Stimulated activated CD4-positive, alpha-beta T cell treated with anti-CD3 and anti-CD28 coated beads, Interleukin-12 subunit alpha, Interleukin-12 subunit beta, amount 100 ng/mL, for 48 hours (primary cell): ENCODE data around the gene NOL8.

Experiments used
- DNase-seq, 3 donors: peaks; one replicate each; pipeline ENCODE4 v3.0.0-alpha.2; 2020; ENCODE audit warnings: low read depth in 2 of 3, low spot score in 1 of 3

The NOL8 gene

DNA sequence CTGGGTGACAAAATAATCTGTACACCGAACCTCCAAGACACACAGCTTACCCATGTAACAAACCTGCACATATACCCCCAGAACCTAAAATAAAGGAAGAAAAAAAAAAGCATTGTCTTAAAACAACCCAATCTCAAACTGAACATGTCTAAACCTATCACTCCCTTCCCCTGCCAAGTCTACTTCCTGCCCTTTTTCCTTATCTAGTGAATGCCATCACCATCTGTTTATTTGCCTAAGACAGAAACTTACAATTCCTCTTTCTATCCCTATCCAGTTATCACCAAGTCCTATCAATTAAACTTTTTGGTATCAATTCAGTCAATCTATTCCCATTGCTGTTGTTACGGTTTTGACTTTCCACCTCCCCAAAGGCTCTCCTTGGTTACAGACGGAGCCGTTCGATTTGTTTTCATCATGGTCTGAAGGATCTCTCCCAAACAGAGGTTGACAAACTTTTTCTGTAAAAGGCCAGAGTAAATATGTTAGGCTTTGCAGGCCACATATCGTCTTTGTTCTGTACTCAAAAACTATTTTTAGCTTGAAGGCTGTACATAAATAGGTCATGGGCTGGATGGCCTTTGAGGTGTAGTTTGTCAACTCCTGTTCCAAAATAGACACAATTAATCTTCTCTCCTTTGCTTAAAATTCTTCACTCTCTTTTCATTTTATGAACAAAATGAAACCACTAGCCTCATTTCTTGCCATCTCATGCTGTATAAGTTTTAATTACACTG, 12.1 kb downstream of the NOL8 start:
- DNase-seq, result no peak

GRCh38 chr9:92310562-92310961, 14.6 kb downstream of the NOL8 start:
- DNase-seq, result no peak

DNA sequence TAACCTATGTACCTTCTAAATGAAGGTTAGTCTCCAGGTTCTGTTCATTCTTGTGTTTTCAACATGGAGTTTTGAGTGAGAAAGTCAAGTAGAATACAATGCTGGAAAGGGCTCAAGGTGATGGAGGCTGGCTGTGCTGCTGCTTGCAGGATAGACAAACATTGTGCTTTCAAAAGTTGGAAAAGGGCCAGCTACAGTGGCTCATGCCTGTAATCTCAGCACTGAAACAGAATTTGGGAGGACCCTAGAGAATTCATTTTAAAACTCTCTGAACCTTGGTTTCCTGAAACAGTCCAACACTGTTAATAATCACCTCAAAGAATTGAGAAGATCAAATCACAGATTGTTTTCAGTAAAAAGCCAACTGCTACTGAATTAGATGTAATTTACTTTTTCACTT, 16.3 kb downstream of the NOL8 start:
- DNase-seq, result no peak

- DNase-seq, result no peak
Measured at GRCh38 chr9:92300936-92301335, 24.2 kb downstream of the NOL8 start.

DNA sequence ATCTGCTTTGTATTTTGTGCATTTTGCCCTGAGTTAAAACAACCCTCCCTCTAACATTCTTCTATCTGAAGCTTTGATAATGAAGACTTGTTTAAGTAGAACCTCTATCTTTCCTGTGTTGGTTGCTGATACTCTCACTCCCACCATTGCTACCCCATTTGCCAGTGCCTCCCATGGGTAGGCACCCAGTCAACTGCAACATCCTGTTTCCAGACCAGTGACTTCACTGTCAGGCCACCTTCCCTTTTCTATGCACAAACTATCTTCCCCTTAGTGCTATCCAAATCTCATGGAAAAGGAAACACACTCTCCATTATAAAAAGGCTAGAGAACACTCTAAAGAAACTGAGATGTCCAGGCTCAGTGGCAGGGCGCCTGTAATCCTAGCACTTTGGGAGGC, 26.0 kb downstream of the NOL8 start:
- DNase-seq, result no peak

DNA sequence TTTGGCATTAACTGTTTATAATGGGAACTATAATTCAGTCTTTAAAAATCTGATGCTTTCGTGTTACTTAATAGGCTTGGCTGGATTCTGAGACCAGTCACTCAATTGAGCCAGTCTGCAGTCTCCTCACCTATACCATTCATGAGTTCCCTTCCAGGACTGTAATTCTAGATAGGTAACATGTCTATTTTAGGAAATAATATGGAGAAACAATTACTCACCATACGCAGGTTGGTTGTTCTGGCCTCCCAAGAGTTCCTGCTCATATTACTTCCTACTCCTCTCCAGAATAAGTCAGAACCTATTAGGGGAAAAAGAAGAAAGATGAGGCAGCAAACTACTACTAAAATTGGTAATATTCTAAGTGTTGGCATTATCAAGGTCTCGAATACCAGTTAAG, 27.1 kb downstream of the NOL8 start:
- DNase-seq, result no peak

DNA sequence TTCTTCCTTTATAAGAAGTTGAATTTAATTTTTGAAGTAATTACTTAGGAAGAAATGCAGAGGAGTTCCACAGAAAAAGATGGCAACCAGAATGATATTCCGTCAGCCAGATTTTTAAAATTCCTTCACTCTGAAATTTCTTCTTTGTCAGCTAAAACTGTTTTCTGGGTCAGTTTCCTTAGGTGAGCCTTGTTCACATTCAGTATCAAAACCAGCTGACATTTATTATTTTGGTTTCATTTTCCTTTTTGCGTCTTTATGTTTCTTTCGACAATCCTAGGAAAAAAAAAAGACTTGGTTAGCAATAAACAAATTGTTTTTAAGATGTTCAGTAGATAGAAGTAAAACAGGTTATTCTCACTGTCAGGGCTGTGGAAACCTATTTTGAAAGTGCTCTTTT, 27.5 kb downstream of the NOL8 start:
- DNase-seq, result no peak

DNA sequence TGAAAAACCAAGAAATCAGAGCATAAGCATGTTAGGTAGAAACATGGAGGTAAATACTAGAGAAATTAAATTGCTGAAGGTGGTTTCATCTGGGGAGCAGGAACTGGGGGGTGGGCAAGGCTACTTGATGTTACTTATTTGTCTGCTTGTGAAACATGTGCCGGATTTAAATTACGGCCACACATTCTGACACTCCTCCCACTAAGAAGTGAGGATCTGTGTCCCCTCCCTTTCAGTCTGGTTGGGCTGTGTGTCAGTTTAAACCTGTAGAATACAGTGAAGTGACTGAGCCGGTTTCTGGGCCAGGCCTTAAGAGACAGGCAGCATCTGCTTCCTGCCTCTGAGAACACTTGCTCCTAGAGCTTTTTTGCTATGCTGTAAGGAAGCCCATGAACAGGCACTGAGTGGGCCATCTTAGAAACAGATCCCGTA, 29.3 kb downstream of the NOL8 start:
- no peak for DNase-seq

- DNase-seq, result no peak
Measured at GRCh38 chr9:92295240-92295790, 29.8 kb downstream of the NOL8 start.

DNA sequence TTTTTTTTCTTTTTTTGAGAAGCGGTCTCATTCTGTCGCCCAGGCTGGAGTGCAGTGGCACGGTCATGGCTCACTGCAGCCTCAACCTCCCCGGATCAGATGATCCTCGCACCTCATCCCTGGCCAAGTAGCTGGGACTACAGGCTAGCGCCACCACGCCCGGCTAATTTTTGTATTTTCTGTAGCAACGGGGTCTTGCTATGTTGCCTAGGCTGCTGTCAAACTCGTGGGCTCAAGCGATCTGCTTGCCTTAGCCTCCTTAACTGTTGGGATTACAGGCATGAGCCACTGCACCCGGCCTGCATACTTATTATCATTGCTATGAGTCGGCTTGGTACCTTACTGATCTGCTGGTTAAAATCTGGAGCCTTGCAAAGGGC, 30.9 kb downstream of the NOL8 start:
- DNase-seq, result no peak

GRCh38 chr9:92293452-92294296, 31.5 kb downstream of the NOL8 start, which contains the start of gene IARS1:
IARS1 (minus strand) TSS chr9:92293697; CDS start chr9:92289419, 4,278 bp downstream.
- peak; percentile 99 to 100 (median 99) for DNase-seq

DNA sequence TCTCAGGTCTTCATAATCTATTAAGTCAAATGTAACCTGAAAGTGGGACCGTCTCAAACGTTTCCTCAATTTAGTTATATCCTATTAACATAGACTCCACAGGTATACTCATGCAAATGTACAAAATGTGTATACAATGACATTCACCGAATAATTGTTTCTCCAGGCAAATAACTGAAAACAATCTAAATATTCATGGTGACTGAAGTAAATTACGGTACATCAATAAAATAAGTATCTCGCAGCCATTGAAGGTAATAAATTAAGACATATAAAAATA, 32.1 kb downstream of the NOL8 start:
- no peak for DNase-seq

DNA sequence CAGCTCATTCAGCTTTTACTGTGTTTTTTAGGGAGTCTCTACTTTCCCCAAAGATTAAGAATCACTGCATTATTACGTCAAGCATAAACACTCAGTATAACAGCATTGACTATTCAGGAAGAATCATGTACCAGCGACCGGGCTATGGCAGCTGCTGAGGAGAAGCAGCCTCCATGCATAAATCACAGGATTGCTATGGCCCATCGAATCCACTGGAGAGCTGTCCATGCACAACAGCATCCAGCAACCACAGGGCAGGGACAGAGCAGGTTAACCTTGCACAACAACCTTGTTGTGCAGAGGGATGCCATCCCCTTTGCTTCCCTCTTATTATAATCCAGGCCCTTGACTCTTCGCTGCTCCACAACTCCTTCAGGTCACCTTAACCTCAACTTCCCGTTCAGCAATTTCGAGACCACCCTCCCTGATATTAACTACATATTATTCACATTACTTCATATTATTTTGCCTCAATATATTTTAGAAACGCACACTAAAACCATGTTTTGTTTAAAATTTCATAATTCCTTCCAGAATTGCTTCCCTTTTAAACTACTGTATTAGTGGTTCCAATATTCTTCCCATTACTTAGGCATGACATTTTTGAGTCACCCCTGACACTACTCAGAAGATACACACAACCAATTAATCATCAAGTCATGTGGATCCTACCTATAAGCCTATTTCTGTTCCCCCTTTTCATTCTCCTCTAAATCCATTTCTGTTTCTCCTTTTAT, 32.6 kb downstream of the NOL8 start:
- no peak for DNase-seq

DNA sequence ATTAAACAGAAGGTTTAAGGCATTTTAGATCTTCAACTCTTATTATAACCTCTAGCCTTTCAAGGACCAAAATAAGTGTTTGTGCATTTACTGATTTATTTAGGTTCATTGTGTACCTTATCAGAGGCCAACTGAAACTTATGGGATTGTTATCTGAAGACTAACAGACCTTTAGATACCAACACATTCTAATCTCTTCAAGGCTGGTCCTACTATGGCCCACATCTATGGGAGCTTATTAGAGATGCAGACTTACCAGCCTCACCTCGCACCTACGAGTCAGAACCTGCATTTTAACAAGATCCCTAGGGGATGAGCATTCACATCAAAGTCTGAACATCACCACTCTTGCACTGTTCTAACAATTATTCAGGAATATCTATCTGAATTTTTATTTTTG, 33.6 kb downstream of the NOL8 start:
- no peak for DNase-seq

DNA sequence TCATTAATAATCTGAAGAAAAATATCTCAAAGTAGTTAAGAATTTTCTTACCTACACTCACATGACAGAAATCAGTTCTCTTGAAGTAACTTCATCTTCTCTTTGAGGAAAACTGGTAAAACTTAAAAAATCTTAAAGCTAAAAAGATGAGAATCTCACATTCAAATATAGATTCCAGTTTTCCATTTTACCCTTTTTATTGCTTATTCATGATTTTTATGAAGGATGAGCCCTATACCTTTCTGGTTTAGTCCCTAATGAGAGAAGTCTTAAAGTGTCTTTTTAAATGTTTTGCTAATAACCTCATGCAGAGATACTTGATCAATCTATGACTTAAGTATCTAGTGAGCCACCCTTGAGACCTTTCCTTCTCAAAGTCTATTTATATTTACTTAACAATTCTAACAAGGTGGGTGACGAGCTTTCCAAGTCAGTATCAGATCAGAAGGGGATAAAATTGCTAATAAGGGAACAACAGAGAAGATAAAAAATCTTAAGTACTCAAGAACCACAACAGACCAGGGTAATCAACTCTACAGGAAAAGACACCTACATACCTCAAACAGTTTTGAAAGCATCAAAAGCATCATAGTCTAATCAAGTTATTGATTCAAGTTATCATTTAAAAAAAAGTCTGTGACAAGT, 34.2 kb downstream of the NOL8 start:
- DNase-seq, result no peak

DNA sequence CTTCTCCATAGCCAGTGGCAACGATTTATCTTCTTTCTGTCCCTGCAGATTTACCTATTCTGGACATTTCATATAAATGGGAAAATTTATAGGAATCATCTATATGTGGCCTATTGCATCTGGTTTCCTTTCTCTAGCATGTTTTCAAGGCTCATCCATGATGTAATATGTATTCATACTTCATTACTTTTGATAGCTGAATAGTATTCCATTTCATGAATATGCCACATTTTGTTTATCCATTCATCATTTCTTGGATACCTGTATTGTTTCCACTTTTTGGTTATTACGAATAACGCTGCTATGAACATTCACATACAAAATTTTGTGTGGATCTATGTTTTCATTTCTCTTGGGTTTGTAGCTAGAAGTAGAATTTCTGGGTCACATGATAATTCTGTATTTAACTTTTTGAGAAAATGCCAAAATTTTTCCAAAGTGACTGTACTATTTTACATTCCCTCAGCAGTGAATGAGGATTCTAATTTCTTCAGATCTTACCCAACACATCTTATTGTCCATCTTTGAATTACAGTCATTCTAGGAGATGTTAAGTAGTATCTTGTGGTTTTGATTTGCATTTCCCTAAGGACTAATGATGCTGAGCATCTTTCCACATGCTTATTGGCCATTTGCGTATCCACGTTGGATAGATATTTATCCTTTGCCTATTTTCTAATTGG, 35.3 kb downstream of the NOL8 start:
- DNase-seq, result no peak

DNA sequence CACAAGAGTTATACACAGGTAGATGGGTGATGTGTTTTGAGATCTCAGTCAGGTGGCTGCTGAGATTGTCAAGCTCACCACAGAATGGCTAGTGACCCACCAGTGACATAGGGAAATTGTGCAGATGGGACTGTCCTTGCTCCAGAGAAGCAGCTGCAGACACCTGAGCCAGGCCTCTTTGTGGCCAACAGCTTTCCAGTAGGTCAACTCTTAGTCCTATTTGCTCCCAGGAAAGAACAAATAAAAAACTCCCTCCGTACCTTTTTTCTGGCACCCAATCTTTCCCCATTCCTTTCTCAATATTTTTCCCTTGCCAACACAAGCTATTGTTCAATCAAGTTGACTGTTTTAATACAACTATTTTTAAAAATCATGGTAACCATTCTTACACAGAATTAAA, 45.8 kb downstream of the NOL8 start:
- no peak for DNase-seq

GRCh38 chr9:92278110-92278509, 47.0 kb downstream of the NOL8 start:
- DNase-seq, result no peak

- DNase-seq, result no peak
Measured at GRCh38 chr9:92276331-92277032, 48.7 kb downstream of the NOL8 start.

DNA sequence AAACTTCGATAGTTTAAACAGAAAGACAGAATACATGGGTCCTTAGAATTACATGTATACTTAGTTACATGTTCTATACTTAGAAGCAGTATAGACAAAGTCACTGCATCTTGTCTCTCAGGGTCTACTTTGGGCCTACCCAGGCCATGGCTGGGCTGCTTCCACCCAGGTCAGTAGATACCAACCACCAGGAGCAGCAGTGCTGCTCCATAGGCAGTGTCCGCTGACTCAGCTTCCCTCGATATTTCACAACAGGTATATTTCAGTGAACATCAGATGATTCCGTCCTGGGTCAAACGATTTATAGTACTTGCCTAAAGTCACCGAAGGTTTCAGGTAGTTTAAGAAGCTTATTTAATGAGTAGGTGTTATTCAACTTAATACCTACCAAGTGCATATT, 49.6 kb downstream of the NOL8 start:
- no peak for DNase-seq
